ENCODE measurements around the gene SRRM5. TPM values are rescaled to one million over a fixed set of nuclear protein-coding genes. Genes with fewer than 3 reads are reported as not detected.
A peak's percentile ranks its signal among the peaks of the same experiment; 100 is the strongest.

Gene SRRM5
- total RNA-seq, 1 experiment from 2014 or later, result 0.70 TPM

DNA sequence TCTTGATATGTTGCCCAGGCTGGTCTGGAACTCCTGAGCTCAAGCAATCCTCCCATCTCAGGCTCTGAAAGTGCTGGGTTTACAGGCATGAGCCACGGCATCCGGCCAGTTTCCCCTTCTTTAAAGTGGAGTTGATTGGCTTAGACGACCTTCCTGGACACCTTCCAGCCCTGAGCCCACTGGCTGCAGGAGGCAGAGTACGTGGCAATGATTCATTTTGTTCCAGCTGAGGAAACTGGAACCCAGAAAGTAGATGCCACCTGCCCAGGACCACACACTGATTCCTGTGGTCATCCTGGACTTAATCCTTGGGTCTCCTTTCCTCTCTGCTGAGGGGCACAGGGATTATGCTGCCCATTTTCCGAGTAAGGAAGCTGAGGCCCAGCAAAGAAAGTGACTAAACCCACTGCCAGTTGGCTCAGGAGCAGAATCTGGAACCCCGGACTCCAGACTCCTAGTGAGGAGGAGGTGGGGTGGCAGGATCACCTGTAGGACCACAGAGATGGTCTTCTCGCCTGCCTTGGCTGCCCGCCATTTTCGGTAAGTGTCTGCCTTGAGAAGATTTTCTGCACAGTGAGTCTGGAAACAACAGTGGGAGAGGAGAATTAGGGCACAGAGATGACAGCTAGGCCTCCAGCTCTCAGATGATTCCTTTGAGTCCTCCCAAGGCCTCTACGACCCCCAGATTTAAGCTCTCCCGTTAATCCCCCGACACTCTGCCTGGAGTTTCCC, 37.3 kb upstream of the SRRM5 start:
- Histone ChIP-seq H3K14ac (ENCODE audit: insufficient read depth, low read length) (peak overlapping the region; percentile 37), H3K9me3 (ENCODE audit: control insufficient read depth, low read depth, low read length) (no peaks in the 10 kb centered on the region), H2BK20ac (ENCODE audit: low read depth, low read length, poor library complexity, severe bottlenecking) (no peak overlapping the region), H3K79me1 (ENCODE audit: insufficient read depth, low read depth, low read length, poor library complexity, severe bottlenecking) (no peaks in the 10 kb centered on the region), H4K8ac (replicated peaks; ENCODE audit: insufficient read length, low read depth, low read length) (no peak overlapping the region), H3K18ac (ENCODE audit: insufficient read length, low read depth, low read length) (peak overlapping the region; percentile 40), H3K79me2 (ENCODE audit: insufficient read depth, low read length) (no peaks in the 10 kb centered on the region; the same call in 1 of the 2 replicates), H2BK120ac (ENCODE audit: low read depth, low read length, poor library complexity, severe bottlenecking) (no peak overlapping the region), H3K4me2 (ENCODE audit: insufficient read depth, insufficient read length, low read length) (peak overlapping the region; percentile 94), H3K23me2 (ENCODE audit: insufficient read length, low read depth, low read length, poor library complexity, severe bottlenecking) (peaks cover 7% of the 10 kb centered on the region), H2AK5ac (ENCODE audit: insufficient read length, low read length) (no peak overlapping the region), H4K20me1 (ENCODE audit: control insufficient read depth, insufficient read depth, insufficient read length) (no peaks in the 10 kb centered on the region), H2BK5ac (ENCODE audit: insufficient read length, low read length) (no peak overlapping the region), H3K27me3 (ENCODE audit: insufficient read depth, low read length) (no peaks in the 10 kb centered on the region), H4K5ac (ENCODE audit: insufficient read length, low read depth, low read length) (no peak overlapping the region), H3K23ac (ENCODE audit: insufficient read length, low read depth, low read length) (no peak overlapping the region), H3K4me1 (ENCODE audit: insufficient read depth, low read length) (peaks cover 4% of the 10 kb centered on the region; the same call in 1 of the 2 replicates), H2BK15ac (ENCODE audit: low read depth, low read length) (no peak overlapping the region), H3K56ac (ENCODE audit: insufficient read length, low read depth, low read length) (no peak overlapping the region), H3T11ph (ENCODE audit: low read length) (no peak overlapping the region), H3K4ac (ENCODE audit: low read depth, low read length) (no peak overlapping the region), H2BK12ac (ENCODE audit: insufficient read length, low read depth, low read length) (no peak overlapping the region), H4K91ac (ENCODE audit: insufficient read length, low read depth, low read length) (peak overlapping the region; percentile 61), H2AFZ (ENCODE audit: low read length) (no peak overlapping the region), H3K9ac (ENCODE audit: extremely low read depth, insufficient read length, low read length) (peak overlapping the region; percentile 79), H3K27ac (ENCODE audit: insufficient read length, low read depth, low read length) (no peak overlapping the region)
- Mint-ChIP-seq H3K4me3 (peak overlapping the region; percentile 95 to 98), H3K36me3 (ENCODE audit: insufficient read depth in 1 of 3, low read depth in 3 of 3) (peaks cover 2 to 27% (median 26%) of the 10 kb centered on the region in 3 experiments; a peak in 6 of 7 replicates), H3K4me1 (peaks cover 28 to 49% of the 10 kb centered on the region in 2 experiments), H3K9me3 (no peaks in the 10 kb centered on the region), H3K27me3 (ENCODE audit: low read depth) (no peaks in the 10 kb centered on the region), H3K27ac (peak overlapping the region; percentile 96 to 97 (median 97); a peak in 5 of 7 replicates)
- WGBS (ENCODE audit: extremely low coverage, insufficient read length, low lambda C conversion rate), result no CpG with 5 or more reads among the region's 12 CpGs
- DNase-seq, result no peak
- TF ChIP-seq CTCF (conservative IDR thresholded peaks at IDR 0.05), result no peak
